Rectal smooth muscle tissue (tissue), 1 donor: Measurements from ENCODE around the gene PDE9A.
"Not testable (repeated sequence)": the region's sequence is repeated elsewhere in the genome, so short reads cannot be mapped to it uniquely, and the experiment has no call there.

Experiments
- H3K27ac ChIP-seq: one replicate; pipeline ENCODE4 v1.7.0; 2013; ENCODE audit warnings: low read depth, low read length, inconsistent platforms
- H3K27me3 ChIP-seq: one replicate; pipeline ENCODE4 v1.7.0; 2013; ENCODE audit warnings: low read length; ENCODE audit not compliant: control insufficient read depth, insufficient read depth
- H3K36me3 ChIP-seq: one replicate; pipeline ENCODE4 v1.7.0; 2013; ENCODE audit warnings: low read length; ENCODE audit not compliant: control insufficient read depth, insufficient read depth
- H3K4me1 ChIP-seq: one replicate; pipeline ENCODE4 v1.7.0; 2013; ENCODE audit warnings: low read length; ENCODE audit not compliant: control insufficient read depth, insufficient read depth
- H3K4me3 ChIP-seq: one replicate; pipeline ENCODE4 v1.7.0; 2013; ENCODE audit warnings: low read length
- H3K9ac ChIP-seq: one replicate; pipeline ENCODE4 v1.7.0; 2013; ENCODE audit warnings: low read length

PDE9A gene

GRCh38 chr21:42653231-42654061 is at the start of gene PDE9A:
TSS of gene PDE9A (plus strand) at chr21:42653621. CDS start at chr21:42653815, 194 bp downstream.
- Histone ChIP-seq H3K27me3 (peaks cover 5% of the 10 kb centered on the region), H3K4me3 (peak within 1 kb of the TSS; percentile 82), H3K9ac (peak within 1 kb of the TSS; percentile 46), H3K4me1 (peaks cover 24% of the 10 kb centered on the region), H3K36me3 (no peaks in the 10 kb centered on the region), H3K27ac (peak within 1 kb of the TSS; percentile 90)

GRCh38 chr21:42607102-42607501 is 46.3 kb upstream of the PDE9A start:
- Histone ChIP-seq H3K27me3 (no peaks in the 10 kb centered on the region), H3K4me1 (no peaks in the 10 kb centered on the region), H3K4me3 (no peak overlapping the region), H3K36me3 (no peaks in the 10 kb centered on the region), H3K9ac (no peak overlapping the region), H3K27ac (no peak overlapping the region)

- no peak overlapping the region for H3K27ac ChIP-seq
- no peaks in the 10 kb centered on the region for H3K4me1 ChIP-seq
- no peaks in the 10 kb centered on the region for H3K27me3 ChIP-seq
- no peaks in the 10 kb centered on the region for H3K36me3 ChIP-seq
- H3K9ac ChIP-seq = no peak overlapping the region
- no peak overlapping the region for H3K4me3 ChIP-seq
Measured at GRCh38 chr21:42607525-42608102, 45.8 kb upstream of the PDE9A start.

GRCh38 chr21:42608446-42608845 is 45.0 kb upstream of the PDE9A start:
- Histone ChIP-seq H3K9ac (no peak overlapping the region), H3K4me3 (no peak overlapping the region), H3K27ac (no peak overlapping the region), H3K27me3 (no peaks in the 10 kb centered on the region), H3K4me1 (no peaks in the 10 kb centered on the region), H3K36me3 (no peaks in the 10 kb centered on the region)

GRCh38 chr21:42609811-42610210 is 43.6 kb upstream of the PDE9A start:
- H3K27me3 ChIP-seq = no peaks in the 10 kb centered on the region
- no peak overlapping the region for H3K9ac ChIP-seq
- no peaks in the 10 kb centered on the region for H3K4me1 ChIP-seq
- H3K27ac ChIP-seq = no peak overlapping the region
- H3K4me3 ChIP-seq = no peak overlapping the region
- H3K36me3 ChIP-seq = no peaks in the 10 kb centered on the region

GRCh38 chr21:42611852-42612251 is 41.6 kb upstream of the PDE9A start:
- Histone ChIP-seq H3K4me1 (no peaks in the 10 kb centered on the region), H3K36me3 (no peaks in the 10 kb centered on the region), H3K27ac (no peak overlapping the region), H3K9ac (no peak overlapping the region), H3K4me3 (no peak overlapping the region), H3K27me3 (no peaks in the 10 kb centered on the region)

- no peaks in the 10 kb centered on the region for H3K4me1 ChIP-seq
- H3K27ac ChIP-seq = no peak overlapping the region
- no peak overlapping the region for H3K9ac ChIP-seq
- no peak overlapping the region for H3K4me3 ChIP-seq
- no peaks in the 10 kb centered on the region for H3K36me3 ChIP-seq
- H3K27me3 ChIP-seq = no peaks in the 10 kb centered on the region
Measured at GRCh38 chr21:42612390-42612789, 41.0 kb upstream of the PDE9A start.

GRCh38 chr21:42613756-42614155 is 39.7 kb upstream of the PDE9A start:
- H3K36me3 ChIP-seq = no peaks in the 10 kb centered on the region
- no peak overlapping the region for H3K4me3 ChIP-seq
- no peak overlapping the region for H3K27ac ChIP-seq
- no peak overlapping the region for H3K9ac ChIP-seq
- no peaks in the 10 kb centered on the region for H3K4me1 ChIP-seq
- H3K27me3 ChIP-seq = no peaks in the 10 kb centered on the region

- Histone ChIP-seq H3K27ac (no peak overlapping the region), H3K9ac (no peak overlapping the region), H3K4me3 (no peak overlapping the region), H3K27me3 (no peaks in the 10 kb centered on the region), H3K36me3 (no peaks in the 10 kb centered on the region), H3K4me1 (no peaks in the 10 kb centered on the region)
Measured at GRCh38 chr21:42614396-42614795, 39.0 kb upstream of the PDE9A start.

GRCh38 chr21:42614811-42615351 is 38.5 kb upstream of the PDE9A start:
- H3K4me3 ChIP-seq = peak overlapping the region; percentile 5
- peaks cover 1% of the 10 kb centered on the region for H3K27me3 ChIP-seq
- H3K4me1 ChIP-seq = no peaks in the 10 kb centered on the region
- H3K27ac ChIP-seq = no peak overlapping the region
- no peaks in the 10 kb centered on the region for H3K36me3 ChIP-seq
- no peak overlapping the region for H3K9ac ChIP-seq

GRCh38 chr21:42615377-42615776 is 38.0 kb upstream of the PDE9A start:
- H3K4me3 ChIP-seq, H3K27me3 ChIP-seq, H3K9ac ChIP-seq, H3K27ac ChIP-seq, H3K36me3 ChIP-seq, H3K4me1 ChIP-seq: not testable (repeated sequence)

GRCh38 chr21:42615924-42616323 is 37.5 kb upstream of the PDE9A start:
- H3K4me1 ChIP-seq = no peaks in the 10 kb centered on the region
- H3K4me3 ChIP-seq = no peak overlapping the region
- no peaks in the 10 kb centered on the region for H3K36me3 ChIP-seq
- no peak overlapping the region for H3K9ac ChIP-seq
- no peak overlapping the region for H3K27ac ChIP-seq
- peaks cover 2% of the 10 kb centered on the region for H3K27me3 ChIP-seq
